ENCODE results near the gene C19orf81. TPM values are rescaled to one million over a fixed set of nuclear protein-coding genes. Genes with fewer than 3 reads are reported as not detected.

The C19orf81 gene
- total RNA-seq, 2 donors from 2014 or later = 5.1 to 5.7 TPM

- Mint-ChIP-seq H3K4me1 (ENCODE audit: low read depth) (peaks cover 9% of the 10 kb centered on the region), H3K27me3 (ENCODE audit: low read depth) (peaks cover 14% of the 10 kb centered on the region), H3K36me3 (ENCODE audit: insufficient read depth in 2 of 2) (no peaks in the 10 kb centered on the region), H3K9me3 (no peaks in the 10 kb centered on the region), H3K4me3 (no peak overlapping the region), H3K27ac (no peak overlapping the region)
- DNase-seq (peak; percentile 34 to 44), ATAC-seq (replicated peaks in 1 of 2) (peak; percentile 75 to 84)
Observed at GRCh38 chr19:50705422-50706019, 56.3 kb downstream of the C19orf81 start.

GRCh38 chr19:50706387-50706786, 57.1 kb downstream of the C19orf81 start:
- Mint-ChIP-seq H3K9me3 (no peaks in the 10 kb centered on the region), H3K4me1 (ENCODE audit: low read depth) (peaks cover 9% of the 10 kb centered on the region), H3K27me3 (ENCODE audit: low read depth) (peaks cover 14% of the 10 kb centered on the region), H3K36me3 (ENCODE audit: insufficient read depth in 2 of 2) (no peaks in the 10 kb centered on the region), H3K27ac (no peak overlapping the region), H3K4me3 (no peak overlapping the region)
- ATAC-seq (replicated peaks in 1 of 2) = no peak
- no peak for DNase-seq

GRCh38 chr19:50708179-50708879, 59.1 kb downstream of the C19orf81 start:
- no peak for DNase-seq
- Mint-ChIP-seq H3K4me3 (no peak overlapping the region), H3K27me3 (ENCODE audit: low read depth) (peaks cover 22% of the 10 kb centered on the region), H3K4me1 (ENCODE audit: low read depth) (peaks cover 15% of the 10 kb centered on the region), H3K27ac (no peak overlapping the region), H3K36me3 (ENCODE audit: insufficient read depth in 2 of 2) (no peaks in the 10 kb centered on the region), H3K9me3 (no peaks in the 10 kb centered on the region)
- ATAC-seq (replicated peaks in 1 of 2) = no peak

Other genes starting within 250 kb of the C19orf81 start
- 1 to 10 TPM; 1.6 to 2.1 TPM for gene SPIB, start 230.5 kb upstream of the C19orf81 start, total RNA-seq
- 1 to 10 TPM in 1 of 2 donors, under 1 TPM in 1; 0.86 to 1.3 TPM for gene MYBPC2, start 216.6 kb upstream of the C19orf81 start, total RNA-seq
- 10 to 100 TPM; 26.6 to 33.9 TPM for gene EMC10, start 172.9 kb upstream of the C19orf81 start, total RNA-seq
- gene GARIN5A, start 172.6 kb upstream of the C19orf81 start, total RNA-seq = under 1 TPM in 1 of 2 donors, not detected in 1; 0.76 TPM
- 10 to 100 TPM; 27.6 to 34.0 TPM for gene JOSD2, start 138.3 kb upstream of the C19orf81 start, total RNA-seq
- gene ASPDH, start 135.5 kb upstream of the C19orf81 start, total RNA-seq = not detected
- gene LRRC4B, start 81.0 kb upstream of the C19orf81 start, total RNA-seq = under 1 TPM in 1 of 2 donors, not detected in 1; 0.58 TPM
- under 1 TPM; 0.41 to 0.72 TPM for gene SYT3, start 9.6 kb upstream of the C19orf81 start, total RNA-seq
- gene SHANK1, start 70.4 kb downstream of the C19orf81 start, total RNA-seq = under 1 TPM in 1 of 2 donors, not detected in 1; 0.07 TPM
- gene CLEC11A, start 73.9 kb downstream of the C19orf81 start, total RNA-seq = 1 to 10 TPM; 2.0 to 3.4 TPM
- gene GPR32, start 121.0 kb downstream of the C19orf81 start, total RNA-seq = not detected
- gene ACP4, start 141.0 kb downstream of the C19orf81 start, total RNA-seq = not detected
- gene KLK1, start 174.3 kb downstream of the C19orf81 start, total RNA-seq = 1 to 10 TPM; 1.7 to 2.3 TPM
- not detected for gene KLK15, start 184.1 kb downstream of the C19orf81 start, total RNA-seq
- gene KLK3, start 205.5 kb downstream of the C19orf81 start, total RNA-seq = not detected
- under 1 TPM in 1 of 2 donors, not detected in 1; 0.63 TPM for gene KLK2, start 224.0 kb downstream of the C19orf81 start, total RNA-seq